Fibroblast of villous mesenchyme (primary cell): ENCODE results near the gene MAFF. TPM values are rescaled to one million over a fixed set of nuclear protein-coding genes. Genes with fewer than 3 reads are reported as not detected.
"Not testable (repeated sequence)": the region's sequence is repeated elsewhere in the genome, so short reads cannot be mapped to it uniquely, and the experiment has no call there.

ENCODE experiments used
- DNase-seq: peaks from one replicate; pipeline ENCODE4 v3.0.0-alpha.2; 2010; ENCODE audit warnings: low read depth
- H3K4me3 ChIP-seq: 2 replicates; pipeline ENCODE4 v1.5.1; 2011; ENCODE audit warnings: low read depth, mild to moderate bottlenecking, low read length
- total RNA-seq: library from RNA; depleted of rRNA; stranded (reverse); fragments of >200 nt; gene quantifications from 2 replicates; pipeline ENCODE4 v1.2.3, GENCODE V29; 2012
- TF ChIP-seq, protein P1 (sequence below): IDR thresholded peaks from 2 replicates; pipeline ENCODE4 v1.5.1; 2012; ENCODE audit warnings: low read depth, mild to moderate bottlenecking, low read length; ENCODE audit not compliant: insufficient read depth

MAFF gene
- total RNA-seq, 1 donor = 19.4 TPM

DNA sequence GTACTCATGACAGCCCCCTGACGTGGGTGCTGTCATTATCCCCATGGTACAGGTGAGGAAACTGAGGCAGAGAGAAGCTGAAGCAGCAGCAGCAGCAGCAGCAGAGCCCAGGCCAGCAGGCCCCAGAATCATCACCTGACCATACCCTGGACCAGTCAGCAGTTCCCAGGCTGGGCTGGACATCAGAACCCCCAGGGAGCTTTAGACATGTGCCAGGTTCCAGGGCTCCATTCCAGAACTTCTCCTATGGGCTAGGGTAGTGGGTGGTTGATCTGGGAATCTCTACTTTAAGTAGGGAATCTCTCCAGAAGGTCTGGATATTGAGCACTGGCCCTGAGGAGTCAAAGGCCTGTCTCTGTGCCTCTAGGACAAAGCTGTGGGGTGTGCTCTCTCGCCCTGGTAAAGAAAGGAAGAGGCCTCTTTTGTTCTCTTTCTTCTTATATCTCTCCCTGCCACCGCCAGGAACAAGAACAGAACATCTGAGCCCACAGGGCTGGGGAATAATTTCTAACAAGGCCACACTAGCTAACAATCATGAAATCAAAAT is 26.6 kb downstream of the MAFF start:
- no peak overlapping the region for H3K4me3 ChIP-seq
- DNase-seq = no peak
- TF ChIP-seq, protein P1, sequence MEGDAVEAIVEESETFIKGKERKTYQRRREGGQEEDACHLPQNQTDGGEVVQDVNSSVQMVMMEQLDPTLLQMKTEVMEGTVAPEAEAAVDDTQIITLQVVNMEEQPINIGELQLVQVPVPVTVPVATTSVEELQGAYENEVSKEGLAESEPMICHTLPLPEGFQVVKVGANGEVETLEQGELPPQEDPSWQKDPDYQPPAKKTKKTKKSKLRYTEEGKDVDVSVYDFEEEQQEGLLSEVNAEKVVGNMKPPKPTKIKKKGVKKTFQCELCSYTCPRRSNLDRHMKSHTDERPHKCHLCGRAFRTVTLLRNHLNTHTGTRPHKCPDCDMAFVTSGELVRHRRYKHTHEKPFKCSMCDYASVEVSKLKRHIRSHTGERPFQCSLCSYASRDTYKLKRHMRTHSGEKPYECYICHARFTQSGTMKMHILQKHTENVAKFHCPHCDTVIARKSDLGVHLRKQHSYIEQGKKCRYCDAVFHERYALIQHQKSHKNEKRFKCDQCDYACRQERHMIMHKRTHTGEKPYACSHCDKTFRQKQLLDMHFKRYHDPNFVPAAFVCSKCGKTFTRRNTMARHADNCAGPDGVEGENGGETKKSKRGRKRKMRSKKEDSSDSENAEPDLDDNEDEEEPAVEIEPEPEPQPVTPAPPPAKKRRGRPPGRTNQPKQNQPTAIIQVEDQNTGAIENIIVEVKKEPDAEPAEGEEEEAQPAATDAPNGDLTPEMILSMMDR = no peak

DNA sequence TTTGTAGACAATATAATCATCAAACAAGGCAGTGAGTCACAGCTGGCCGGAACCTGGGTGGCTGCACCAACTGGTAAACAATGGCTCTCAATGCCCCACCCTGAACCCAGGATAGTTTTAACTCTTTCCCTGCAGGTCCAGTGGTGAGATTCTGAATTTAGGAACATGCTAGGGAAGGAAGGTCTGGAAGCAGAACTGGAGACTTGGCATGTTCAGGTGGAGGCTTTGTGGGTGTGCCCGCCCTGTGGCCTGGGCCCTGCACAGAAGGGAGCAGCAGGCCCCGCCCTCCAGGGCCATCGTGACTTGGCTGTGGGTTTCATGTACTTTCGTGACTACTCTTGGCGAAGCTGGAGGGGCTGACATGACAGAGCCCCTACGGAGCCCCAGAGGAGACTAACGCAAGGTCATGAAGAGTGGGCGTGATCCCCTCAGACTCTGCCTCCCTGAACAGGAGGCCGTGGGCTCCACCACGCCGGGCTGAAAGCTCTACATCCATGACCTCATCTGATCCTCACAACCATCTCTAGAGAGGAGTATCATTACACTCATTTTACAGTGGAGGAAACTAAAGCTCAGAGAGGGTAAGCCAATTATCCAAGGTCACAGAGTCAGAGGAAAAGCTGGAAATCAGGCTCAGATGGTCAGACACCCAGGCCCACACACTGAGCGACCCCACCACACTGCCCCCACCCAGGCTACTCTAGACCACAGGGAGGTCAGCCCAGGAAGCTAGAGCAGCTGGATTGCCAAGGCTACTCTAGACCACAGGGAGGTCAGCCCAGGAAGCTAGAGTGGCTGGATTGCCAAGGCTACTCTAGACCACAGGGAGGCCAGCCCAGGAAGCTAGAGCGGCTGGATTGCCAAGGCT is 27.3 kb downstream of the MAFF start:
- peak; percentile 58 for DNase-seq
- TF ChIP-seq, protein P1 = no peak
- no peak overlapping the region for H3K4me3 ChIP-seq

DNA sequence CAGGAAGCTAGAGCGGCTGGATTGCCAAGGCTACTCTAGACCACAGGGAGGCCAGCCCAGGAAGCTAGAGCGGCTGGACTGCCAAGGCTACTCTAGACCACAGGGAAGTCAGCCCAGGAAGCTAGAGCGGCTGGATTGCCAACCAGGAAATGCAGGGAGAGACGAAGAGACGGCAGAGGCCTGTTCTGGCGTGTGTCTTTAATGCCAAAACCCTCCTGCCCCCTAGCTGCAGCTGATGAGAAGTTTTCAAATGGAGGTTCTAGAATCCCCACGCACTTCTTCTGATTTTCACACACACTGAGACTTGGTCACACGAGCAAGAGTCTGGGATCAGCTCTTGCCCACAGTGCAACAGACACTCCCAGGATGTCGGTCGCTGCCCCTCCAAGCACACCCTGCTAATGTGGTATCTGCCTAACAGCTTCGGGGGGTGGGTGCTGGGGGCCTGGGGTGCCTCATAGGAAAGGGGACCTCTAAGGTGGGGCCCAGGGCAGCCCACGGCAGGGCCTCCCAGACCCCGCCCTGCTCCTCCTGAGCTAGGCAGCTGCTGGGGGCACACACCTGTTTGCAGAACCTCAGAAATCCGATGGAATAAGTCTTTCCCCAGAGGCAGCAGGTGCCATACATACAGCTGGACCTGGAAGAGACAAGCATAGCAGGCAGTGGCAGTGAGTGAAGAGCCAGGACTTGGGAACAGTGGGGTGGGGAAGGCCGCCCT is 28.5 kb downstream of the MAFF start:
- no peak overlapping the region for H3K4me3 ChIP-seq
- DNase-seq = peak; percentile 54
- TF ChIP-seq, protein P1 = peak; percentile 43

DNA sequence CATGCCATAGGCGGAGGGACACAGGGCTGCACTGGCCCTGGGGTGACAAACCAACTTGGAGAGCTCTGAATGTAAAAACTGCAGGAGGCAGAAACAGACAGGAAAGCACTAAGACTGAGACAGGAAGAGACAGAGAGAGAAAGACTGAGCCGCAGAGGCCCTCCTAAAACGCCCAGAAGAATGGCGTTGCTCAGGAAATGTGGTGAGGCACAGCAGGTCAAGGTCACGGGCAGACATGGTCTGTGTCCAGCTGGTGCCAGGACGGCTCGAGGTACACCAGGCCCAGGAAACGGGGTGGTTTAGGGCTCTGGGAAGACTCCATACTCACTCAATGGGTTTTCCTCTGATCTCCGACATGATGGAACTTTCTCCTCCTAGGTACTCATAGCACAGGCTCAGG is 29.1 kb downstream of the MAFF start:
- TF ChIP-seq, protein P1 = no peak
- H3K4me3 ChIP-seq = no peak overlapping the region
- DNase-seq = no peak

DNA sequence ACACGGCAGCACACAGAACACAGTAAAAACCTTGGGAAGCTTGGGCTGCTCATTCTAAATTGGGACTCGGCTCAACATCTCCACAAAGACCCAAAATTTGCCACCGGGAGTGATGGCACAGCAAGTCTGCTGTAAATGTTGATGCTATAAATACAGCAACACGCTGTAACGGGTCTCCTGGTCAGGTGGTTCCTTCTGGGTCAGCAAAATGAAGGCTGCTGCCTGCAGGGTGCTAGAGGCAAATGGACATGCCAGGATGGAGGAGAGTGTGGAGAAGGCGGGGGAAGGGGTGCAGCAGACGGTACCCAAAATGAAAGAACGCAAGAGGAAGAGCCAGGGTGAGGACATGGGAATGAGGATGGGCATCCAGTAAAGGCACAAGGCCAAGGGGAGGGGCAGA is 30.4 kb downstream of the MAFF start:
- DNase-seq = no peak
- no peak overlapping the region for H3K4me3 ChIP-seq
- TF ChIP-seq, protein P1 = no peak

DNA sequence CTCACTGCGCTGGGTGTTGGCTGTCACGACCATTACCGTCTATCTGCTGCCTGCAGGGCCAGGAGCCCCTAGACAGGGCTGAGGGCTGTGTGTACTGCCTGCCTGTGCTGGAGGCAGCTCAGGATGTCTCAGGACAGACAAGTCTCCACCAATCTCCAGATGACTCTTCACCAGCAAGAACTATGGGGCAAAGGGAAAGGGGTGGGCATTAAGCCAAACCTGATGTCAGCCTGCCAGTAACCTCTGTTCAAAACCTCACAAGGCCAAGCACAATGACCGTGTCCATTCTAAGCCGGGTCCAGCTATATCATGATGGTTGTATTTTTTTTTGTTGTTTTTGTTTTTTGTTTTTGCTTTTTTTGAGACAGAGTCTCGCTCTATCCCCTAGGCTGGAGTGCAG is 31.6 kb downstream of the MAFF start:
- TF ChIP-seq, protein P1 = no peak
- no peak overlapping the region for H3K4me3 ChIP-seq
- DNase-seq = no peak

DNA sequence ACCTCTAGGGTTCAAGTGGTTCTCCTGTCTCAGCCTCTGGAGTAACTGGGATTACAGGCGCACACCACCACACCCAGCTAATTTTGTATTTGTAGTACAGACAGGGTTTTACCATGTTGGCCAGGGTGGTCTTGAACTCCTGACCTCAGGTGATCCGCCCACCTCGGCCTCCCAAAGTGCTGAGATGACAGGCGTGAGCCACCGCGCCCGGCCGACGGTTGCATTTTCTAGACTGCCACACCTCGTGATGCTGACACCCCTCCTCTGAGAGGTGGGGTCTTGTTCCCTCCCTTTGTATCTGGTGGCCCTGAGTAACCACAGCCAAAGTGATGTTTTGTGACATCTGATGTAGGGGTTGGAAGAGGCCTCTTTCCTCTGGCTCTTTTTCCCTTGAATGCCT is 32.1 kb downstream of the MAFF start:
- DNase-seq, H3K4me3 ChIP-seq: not testable (repeated sequence)
